ENCODE measurements around the gene THSD8.

THSD8 gene

GRCh38 chr19:12788042-12788681 lies 13.7 kb upstream of the THSD8 start:
- no peaks in the 10 kb centered on the region for H3K27me3 ChIP-seq (replicated peaks in 2 of 5; ENCODE audit: control insufficient read depth in 4 of 5, insufficient read depth in 5 of 5, low read length in 4 of 5)
- peaks cover 29 to 80% (median 73%) of the 10 kb centered on the region in 4 experiments for H3K4me1 ChIP-seq (ENCODE audit: control extremely low read depth in 1 of 4, control insufficient read depth in 4 of 4, insufficient read depth in 4 of 4, low read length in 3 of 4)
- H3K9me3 ChIP-seq (ENCODE audit: control extremely low read depth in 1 of 5, control insufficient read depth in 4 of 5, insufficient read depth in 2 of 5, low read depth in 1 of 5, low read length in 4 of 5), result no peaks in the 10 kb centered on the region
- CTCF ChIA-PET, result interaction anchor here (1.1 to 3.5 kb wide), 3 partner anchors 9 to 22 kb away, joined by 3 to 47 read pairs (median 10); no protein-coding TSS in a partner anchor
- H3K4me3 ChIP-seq (ENCODE audit: control insufficient read depth in 1 of 7, extremely low read depth in 1 of 7, insufficient read depth in 4 of 7, low read depth in 2 of 7, low read length in 6 of 7), result peak overlapping the region in 6 of 7 experiments; percentile 36 to 99 (median 82)
- H3K27ac ChIP-seq (ENCODE audit: insufficient read depth in 1 of 2, low read depth in 1 of 2, low read length in 2 of 2, poor library complexity in 1 of 2, severe bottlenecking in 2 of 2), result peak overlapping the region; percentile 79 to 96
- POLR2A ChIA-PET, result interaction anchor here (12.0 kb wide), 1 partner anchor 12 kb away, joined by 198 read pairs; the partner anchor contains the start of gene HOOK2
- DNase-seq, result no peak
- 93% methylated on average over 4 of the region's 4 CpGs for WGBS (ENCODE audit: insufficient coverage)
- H3K36me3 ChIP-seq (ENCODE audit: control insufficient read depth in 4 of 4, insufficient read depth in 4 of 4, low read length in 3 of 4), result no peaks in the 10 kb centered on the region

- DNase-seq, result peak in 2 of 3 donors; percentile 84 to 87
- H3K4me3 ChIP-seq (ENCODE audit: control insufficient read depth in 1 of 7, extremely low read depth in 1 of 7, insufficient read depth in 4 of 7, low read depth in 2 of 7, low read length in 6 of 7), result peak overlapping the region in 6 of 7 experiments; percentile 54 to 99 (median 82)
- ChIA-PET CTCF (interaction anchor here (1.1 to 3.5 kb wide), 3 partner anchors 8 to 23 kb away, joined by 3 to 47 read pairs (median 10); no protein-coding TSS in a partner anchor), POLR2A (interaction anchor here (0.6 to 12.0 kb wide), 3 partner anchors 13 to 366 kb away, joined by 3 to 198 read pairs (median 4); partner anchors contain the start of gene HOOK2)
- peaks cover 26 to 78% (median 69%) of the 10 kb centered on the region in 4 experiments for H3K4me1 ChIP-seq (ENCODE audit: control extremely low read depth in 1 of 4, control insufficient read depth in 4 of 4, insufficient read depth in 4 of 4, low read length in 3 of 4)
- H3K36me3 ChIP-seq (ENCODE audit: control insufficient read depth in 4 of 4, insufficient read depth in 4 of 4, low read length in 3 of 4), result no peaks in the 10 kb centered on the region
- H3K9me3 ChIP-seq (ENCODE audit: control extremely low read depth in 1 of 5, control insufficient read depth in 4 of 5, insufficient read depth in 2 of 5, low read depth in 1 of 5, low read length in 4 of 5), result no peaks in the 10 kb centered on the region
- no peaks in the 10 kb centered on the region for H3K27me3 ChIP-seq (replicated peaks in 2 of 5; ENCODE audit: control insufficient read depth in 4 of 5, insufficient read depth in 5 of 5, low read length in 4 of 5)
- peak overlapping the region; percentile 79 to 96 for H3K27ac ChIP-seq (ENCODE audit: insufficient read depth in 1 of 2, low read depth in 1 of 2, low read length in 2 of 2, poor library complexity in 1 of 2, severe bottlenecking in 2 of 2)
- WGBS (ENCODE audit: insufficient coverage), result 0% methylated on average over 5 of the region's 12 CpGs
Measured at GRCh38 chr19:12788682-12789097, 13.2 kb upstream of the THSD8 start.

- POLR2A ChIA-PET, result interaction anchor here (0.6 to 12.0 kb wide), 3 partner anchors 13 to 366 kb away, joined by 3 to 198 read pairs (median 4); partner anchors contain the start of gene HOOK2
- Histone ChIP-seq H3K4me3 (ENCODE audit: control insufficient read depth in 1 of 7, extremely low read depth in 1 of 7, insufficient read depth in 4 of 7, low read depth in 2 of 7, low read length in 6 of 7) (peak overlapping the region; percentile 36 to 99 (median 93)), H3K27ac (ENCODE audit: insufficient read depth in 1 of 2, low read depth in 1 of 2, low read length in 2 of 2, poor library complexity in 1 of 2, severe bottlenecking in 2 of 2) (peak overlapping the region; percentile 79 to 96), H3K9me3 (ENCODE audit: control extremely low read depth in 1 of 5, control insufficient read depth in 4 of 5, insufficient read depth in 2 of 5, low read depth in 1 of 5, low read length in 4 of 5) (no peaks in the 10 kb centered on the region), H3K4me1 (ENCODE audit: control extremely low read depth in 1 of 4, control insufficient read depth in 4 of 4, insufficient read depth in 4 of 4, low read length in 3 of 4) (peaks cover 24 to 78% (median 68%) of the 10 kb centered on the region in 4 experiments), H3K27me3 (replicated peaks in 2 of 5; ENCODE audit: control insufficient read depth in 4 of 5, insufficient read depth in 5 of 5, low read length in 4 of 5) (no peaks in the 10 kb centered on the region), H3K36me3 (ENCODE audit: control insufficient read depth in 4 of 4, insufficient read depth in 4 of 4, low read length in 3 of 4) (no peaks in the 10 kb centered on the region)
- peak in 2 of 3 donors; percentile 48 to 59 for DNase-seq
- under 1% methylated on average over 42 of the region's 46 CpGs for WGBS (ENCODE audit: insufficient coverage)
- CTCF ChIA-PET, result interaction anchor here (3.5 kb wide), 1 partner anchor 11 kb away, joined by 47 read pairs; no protein-coding TSS in a partner anchor
Measured at GRCh38 chr19:12789098-12789903, 12.6 kb upstream of the THSD8 start.

GRCh38 chr19:12789904-12790619 lies 11.8 kb upstream of the THSD8 start:
- Histone ChIP-seq H3K9me3 (ENCODE audit: control extremely low read depth in 1 of 5, control insufficient read depth in 4 of 5, insufficient read depth in 2 of 5, low read depth in 1 of 5, low read length in 4 of 5) (no peaks in the 10 kb centered on the region), H3K4me3 (ENCODE audit: control insufficient read depth in 1 of 7, extremely low read depth in 1 of 7, insufficient read depth in 4 of 7, low read depth in 2 of 7, low read length in 6 of 7) (peak overlapping the region; percentile 41 to 99 (median 93)), H3K27me3 (replicated peaks in 2 of 5; ENCODE audit: control insufficient read depth in 4 of 5, insufficient read depth in 5 of 5, low read length in 4 of 5) (no peaks in the 10 kb centered on the region), H3K4me1 (ENCODE audit: control extremely low read depth in 1 of 4, control insufficient read depth in 4 of 4, insufficient read depth in 4 of 4, low read length in 3 of 4) (peaks cover 19 to 76% (median 66%) of the 10 kb centered on the region in 4 experiments), H3K27ac (ENCODE audit: insufficient read depth in 1 of 2, low read depth in 1 of 2, low read length in 2 of 2, poor library complexity in 1 of 2, severe bottlenecking in 2 of 2) (peak overlapping the region; percentile 94 to 96), H3K36me3 (ENCODE audit: control insufficient read depth in 4 of 4, insufficient read depth in 4 of 4, low read length in 3 of 4) (no peaks in the 10 kb centered on the region)
- peak; percentile 96 to 99 (median 97) for DNase-seq
- WGBS (ENCODE audit: insufficient coverage), result 0% methylated on average over 48 of the region's 56 CpGs
- CTCF ChIA-PET, result interaction anchor here (3.5 to 15.3 kb wide), 2 partner anchors 12 to 21 kb away, joined by 47 to 612 read pairs; partner anchors contain the start of gene HOOK2
- POLR2A ChIA-PET, result interaction anchor here (0.5 to 12.0 kb wide), 5 partner anchors 7 to 365 kb away, joined by 3 to 198 read pairs (median 4); partner anchors contain the start of gene HOOK2

- 1% methylated on average over 22 of the region's 22 CpGs for WGBS (ENCODE audit: insufficient coverage)
- Histone ChIP-seq H3K4me1 (ENCODE audit: control extremely low read depth in 1 of 4, control insufficient read depth in 4 of 4, insufficient read depth in 4 of 4, low read length in 3 of 4) (peaks cover 14 to 71% (median 59%) of the 10 kb centered on the region in 4 experiments), H3K27ac (ENCODE audit: insufficient read depth in 1 of 2, low read depth in 1 of 2, low read length in 2 of 2, poor library complexity in 1 of 2, severe bottlenecking in 2 of 2) (peak overlapping the region; percentile 94 to 96), H3K27me3 (replicated peaks in 2 of 5; ENCODE audit: control insufficient read depth in 4 of 5, insufficient read depth in 5 of 5, low read length in 4 of 5) (no peaks in the 10 kb centered on the region), H3K4me3 (ENCODE audit: control insufficient read depth in 1 of 7, extremely low read depth in 1 of 7, insufficient read depth in 4 of 7, low read depth in 2 of 7, low read length in 6 of 7) (peak overlapping the region; percentile 41 to 99 (median 93)), H3K36me3 (ENCODE audit: control insufficient read depth in 4 of 4, insufficient read depth in 4 of 4, low read length in 3 of 4) (no peaks in the 10 kb centered on the region), H3K9me3 (ENCODE audit: control extremely low read depth in 1 of 5, control insufficient read depth in 4 of 5, insufficient read depth in 2 of 5, low read depth in 1 of 5, low read length in 4 of 5) (no peaks in the 10 kb centered on the region)
- DNase-seq, result no peak
- POLR2A ChIA-PET, result interaction anchor here (0.5 to 12.0 kb wide), 5 partner anchors 8 to 91 kb away, joined by 3 to 198 read pairs (median 3); partner anchors contain the start of gene HOOK2
- CTCF ChIA-PET, result interaction anchor here (0.8 to 15.3 kb wide), 4 partner anchors 22 to 143 kb away, joined by 3 to 612 read pairs (median 3); partner anchors contain the start of genes FARSA, FBXW9 and HOOK2
Measured at GRCh38 chr19:12790628-12791344, 11.1 kb upstream of the THSD8 start.

Measured in common myeloid progenitor, CD34-positive (primary cell).